Panc1 (cell line): ENCODE results near the gene MEF2A. TPM values are rescaled to one million over a fixed set of nuclear protein-coding genes. Genes with fewer than 3 reads are reported as not detected.

ENCODE experiments used
- ATAC-seq: fragments of 200-7000 bp; cut with Tn5 transposase; 2 replicates; pipeline ENCODE4 v1.9.1; 2020; ENCODE audit warnings: mild to moderate bottlenecking, moderate library complexity
- BruUV-seq: library from RNA; stranded (reverse); fragments of 400-500 nt; replicated peaks from 2 replicates; lab custom pipeline; 2021; lab: Mats Ljungman, UMichigan
- CTCF ChIA-PET: fragments of 300-600 bp; sonication (Branson Sonifier 250); formaldehyde crosslinking; loops from one replicate; lab custom pipeline; 2022; ENCODE audit warnings: antibody characterized with exemption; lab: Charles Lee
- POLR2A ChIA-PET: fragments of 300-600 bp; sonication (Branson Sonifier 250); formaldehyde crosslinking; loops from one replicate; lab custom pipeline; 2022; ENCODE audit warnings: antibody characterized with exemption; lab: Charles Lee
- DNase-seq: peaks from one replicate; pipeline ENCODE4 v3.0.0-alpha.2; 2010; ENCODE audit warnings: low read depth, low spot score
- H3K27ac ChIP-seq: 2 replicates; pipeline ENCODE4 v1.5.1; 2011; ENCODE audit warnings: mild to moderate bottlenecking, low read length, inconsistent platforms
- H3K27me3 ChIP-seq: fragments of 200-500 bp; sonication (Bioruptor generic); 2 replicates; pipeline ENCODE4 v1.6.0; 2014; ENCODE audit warnings: low read length, inconsistent platforms; ENCODE audit not compliant: control insufficient read depth, insufficient read depth
- H3K36me3 ChIP-seq: fragments of 200-500 bp; sonication (Bioruptor generic); 2 replicates; pipeline ENCODE4 v1.5.1; 2014; ENCODE audit warnings: inconsistent platforms, mild to moderate bottlenecking, low read length, moderate library complexity; ENCODE audit not compliant: control insufficient read depth, insufficient read depth
- H3K4me1 ChIP-seq: 2 replicates; pipeline ENCODE4 v1.5.1; 2011; ENCODE audit warnings: inconsistent platforms, mild to moderate bottlenecking, low read length, moderate library complexity; ENCODE audit not compliant: control insufficient read depth, insufficient read depth
- H3K4me3 ChIP-seq, 2 experiments: 2 replicates each; pipeline ENCODE4 v1.5.1; 2011 to 2012; ENCODE audit warnings: low read depth in 2 of 2, low read length in 2 of 2, mild to moderate bottlenecking in 2 of 2, inconsistent platforms in 1 of 2, moderate library complexity in 1 of 2
- H3K9me3 ChIP-seq: fragments of 200-500 bp; sonication (Bioruptor generic); 2 replicates; pipeline ENCODE4 v1.5.1; 2014; ENCODE audit warnings: low read depth, mild to moderate bottlenecking, inconsistent platforms, low read length, moderate library complexity; ENCODE audit not compliant: control insufficient read depth, insufficient read depth
- POLR2AphosphoS5 ChIP-seq: IDR thresholded peaks from 2 replicates; pipeline ENCODE4 v1.6.1; 2012; ENCODE audit warnings: mild to moderate bottlenecking, low read depth, low read length, moderate library complexity
- SIN3A ChIP-seq: IDR thresholded peaks from 2 replicates; pipeline ENCODE4 v1.6.1; 2012; ENCODE audit warnings: low read depth, mild to moderate bottlenecking, low read length, moderate library complexity, borderline replicate concordance; ENCODE audit not compliant: insufficient read depth
- TCF7L2 ChIP-seq: IDR thresholded peaks from 2 replicates; pipeline ENCODE4 v1.6.1; 2011; ENCODE audit warnings: mild to moderate bottlenecking, low read depth, low read length, inconsistent platforms
- in situ Hi-C: cut with HindIII; loops from 2 replicates; pipeline ENCODE4 v1.10.0; 2016; ENCODE audit warnings: low sequenced_read_pairs, low pct_unique_long_range_greater_than_20kb
- intact Hi-C: fragments of 100-400 bp; cut with micrococcal nuclease; formaldehyde crosslinking; loops from one replicate; pipeline ENCODE4 v1.10.0; 2022; ENCODE audit not compliant: unreplicated experiment
- total RNA-seq: library from RNA; stranded (reverse); gene quantifications from one replicate; pipeline ENCODE4 v1.2.1, GENCODE V29; 2021; ENCODE audit not compliant: unreplicated experiment
- TF ChIP-seq, protein P1 (sequence below): fragments of 450-650 bp; IDR thresholded peaks from 2 replicates; pipeline ENCODE4 v1.5.1; 2017; ENCODE audit warnings: mild to moderate bottlenecking
- TF ChIP-seq, protein P2 (sequence below), 2 experiments: IDR thresholded peaks; 2 replicates each; pipeline ENCODE4 v1.6.1; 2011 to 2012; ENCODE audit warnings: low read depth in 2 of 2, control low read depth in 1 of 2, low read length in 1 of 2, mild to moderate bottlenecking in 1 of 2, moderate library complexity in 1 of 2; ENCODE audit not compliant: insufficient read depth in 1 of 2

Gene MEF2A
- total RNA-seq, 1 experiment from 2014 or later: 31.1 TPM

DNA sequence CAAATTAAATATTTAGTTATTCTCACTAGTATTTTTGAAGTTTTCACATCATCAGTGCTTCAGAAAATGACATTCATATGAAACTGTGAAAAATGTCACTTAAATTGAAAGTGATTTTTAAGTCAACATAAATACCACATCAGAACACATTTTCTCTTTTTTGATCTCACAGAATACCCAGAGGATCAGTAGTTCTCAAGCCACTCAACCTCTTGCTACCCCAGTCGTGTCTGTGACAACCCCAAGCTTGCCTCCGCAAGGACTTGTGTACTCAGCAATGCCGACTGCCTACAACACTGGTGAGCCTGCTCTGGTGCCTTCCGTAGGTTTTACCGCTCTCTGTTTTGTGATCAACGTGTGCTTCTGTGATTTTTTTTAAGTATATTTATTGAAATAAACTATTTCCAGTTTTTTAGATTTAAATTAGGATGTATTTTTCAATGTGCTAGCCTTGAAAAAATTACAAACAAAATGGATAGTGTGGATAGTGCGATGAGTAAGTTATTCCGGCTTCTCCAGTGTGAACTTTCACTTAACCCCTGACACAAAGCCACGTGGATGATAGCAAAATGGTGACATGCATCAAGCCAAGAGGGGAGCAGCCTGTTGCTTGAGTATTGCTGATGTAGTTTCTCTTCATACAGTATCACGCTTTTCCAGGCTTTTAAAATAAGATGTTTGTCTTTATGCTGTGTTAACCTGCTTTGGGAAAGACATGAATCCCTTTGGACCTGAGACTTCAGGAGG lies 140.9 kb downstream of the MEF2A start:
- TF ChIP-seq SIN3A: no peak
- TF ChIP-seq POLR2AphosphoS5: no peak
- H3K36me3 ChIP-seq: no peaks in the 10 kb centered on the region
- H3K4me1 ChIP-seq: peaks cover 15% of the 10 kb centered on the region; the same call in 1 of the 2 replicates
- no peaks in the 10 kb centered on the region for H3K9me3 ChIP-seq
- DNase-seq (no peak), ATAC-seq (no peak)
- H3K27ac ChIP-seq: no peak overlapping the region; the same call in 1 of the 2 replicates
- intact Hi-C loops: loop anchor here (10.0 kb wide), 1 partner anchor 302 kb away; no protein-coding TSS in a partner anchor
- no peaks in the 10 kb centered on the region for H3K27me3 ChIP-seq
- in situ Hi-C loops: no loop called here
- H3K4me3 ChIP-seq: no peak overlapping the region
- POLR2A ChIA-PET: no interaction called here
- CTCF ChIA-PET: no interaction called here
- no TSS peak for BruUV-seq

DNA sequence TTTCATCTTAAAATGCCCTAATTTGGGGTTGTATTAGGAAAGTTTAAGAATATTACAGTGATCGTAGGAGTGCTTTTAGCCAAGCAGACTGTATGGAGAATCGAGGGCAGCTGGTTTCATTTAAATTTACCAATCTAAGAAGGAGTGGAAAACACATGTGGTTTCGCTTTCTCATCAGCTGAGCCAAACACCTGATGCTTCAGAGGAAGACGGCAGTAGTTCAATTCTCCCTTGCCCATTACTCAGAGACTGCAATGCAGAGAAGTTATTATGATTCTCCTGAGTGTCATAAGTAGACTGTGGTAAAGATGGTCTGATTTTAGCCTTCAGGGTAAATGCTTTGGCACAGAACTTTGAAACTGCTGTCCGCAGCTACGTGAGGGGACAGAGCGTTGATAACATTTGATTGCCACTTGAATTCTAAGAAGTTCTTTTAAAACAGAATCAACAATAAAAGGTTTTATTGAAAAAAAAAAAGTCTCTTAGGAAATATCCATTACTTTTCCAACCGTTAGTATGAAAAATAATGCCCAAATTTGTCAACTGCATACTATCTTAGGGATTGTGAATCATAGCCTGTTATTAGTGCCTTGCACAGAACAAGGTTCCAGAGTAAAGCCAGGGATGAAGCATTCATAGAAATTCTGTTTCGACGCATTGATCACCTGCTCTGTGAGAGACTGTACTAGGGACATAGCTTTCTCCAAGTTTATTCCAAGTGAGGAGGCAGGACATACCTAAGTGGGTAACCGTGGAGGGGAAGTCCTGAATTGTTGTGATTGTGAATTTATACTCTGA lies 141.9 kb downstream of the MEF2A start:
- Histone ChIP-seq H3K27me3 (no peaks in the 10 kb centered on the region), H3K36me3 (no peaks in the 10 kb centered on the region), H3K4me1 (peaks cover 15% of the 10 kb centered on the region; the same call in 1 of the 2 replicates), H3K27ac (no peak overlapping the region; the same call in 1 of the 2 replicates), H3K9me3 (no peaks in the 10 kb centered on the region), H3K4me3 (no peak overlapping the region)
- no TSS peak for BruUV-seq
- in situ Hi-C loops: no loop called here
- ChIA-PET POLR2A (no interaction called here), CTCF (no interaction called here)
- intact Hi-C loops: loop anchor here (10.0 kb wide), 1 partner anchor 303 kb away; no protein-coding TSS in a partner anchor
- ATAC-seq (no peak), DNase-seq (no peak)
- no peak for TF ChIP-seq TCF7L2
- TF ChIP-seq, protein P1, sequence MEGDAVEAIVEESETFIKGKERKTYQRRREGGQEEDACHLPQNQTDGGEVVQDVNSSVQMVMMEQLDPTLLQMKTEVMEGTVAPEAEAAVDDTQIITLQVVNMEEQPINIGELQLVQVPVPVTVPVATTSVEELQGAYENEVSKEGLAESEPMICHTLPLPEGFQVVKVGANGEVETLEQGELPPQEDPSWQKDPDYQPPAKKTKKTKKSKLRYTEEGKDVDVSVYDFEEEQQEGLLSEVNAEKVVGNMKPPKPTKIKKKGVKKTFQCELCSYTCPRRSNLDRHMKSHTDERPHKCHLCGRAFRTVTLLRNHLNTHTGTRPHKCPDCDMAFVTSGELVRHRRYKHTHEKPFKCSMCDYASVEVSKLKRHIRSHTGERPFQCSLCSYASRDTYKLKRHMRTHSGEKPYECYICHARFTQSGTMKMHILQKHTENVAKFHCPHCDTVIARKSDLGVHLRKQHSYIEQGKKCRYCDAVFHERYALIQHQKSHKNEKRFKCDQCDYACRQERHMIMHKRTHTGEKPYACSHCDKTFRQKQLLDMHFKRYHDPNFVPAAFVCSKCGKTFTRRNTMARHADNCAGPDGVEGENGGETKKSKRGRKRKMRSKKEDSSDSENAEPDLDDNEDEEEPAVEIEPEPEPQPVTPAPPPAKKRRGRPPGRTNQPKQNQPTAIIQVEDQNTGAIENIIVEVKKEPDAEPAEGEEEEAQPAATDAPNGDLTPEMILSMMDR: no peak
- TF ChIP-seq, protein P2, sequence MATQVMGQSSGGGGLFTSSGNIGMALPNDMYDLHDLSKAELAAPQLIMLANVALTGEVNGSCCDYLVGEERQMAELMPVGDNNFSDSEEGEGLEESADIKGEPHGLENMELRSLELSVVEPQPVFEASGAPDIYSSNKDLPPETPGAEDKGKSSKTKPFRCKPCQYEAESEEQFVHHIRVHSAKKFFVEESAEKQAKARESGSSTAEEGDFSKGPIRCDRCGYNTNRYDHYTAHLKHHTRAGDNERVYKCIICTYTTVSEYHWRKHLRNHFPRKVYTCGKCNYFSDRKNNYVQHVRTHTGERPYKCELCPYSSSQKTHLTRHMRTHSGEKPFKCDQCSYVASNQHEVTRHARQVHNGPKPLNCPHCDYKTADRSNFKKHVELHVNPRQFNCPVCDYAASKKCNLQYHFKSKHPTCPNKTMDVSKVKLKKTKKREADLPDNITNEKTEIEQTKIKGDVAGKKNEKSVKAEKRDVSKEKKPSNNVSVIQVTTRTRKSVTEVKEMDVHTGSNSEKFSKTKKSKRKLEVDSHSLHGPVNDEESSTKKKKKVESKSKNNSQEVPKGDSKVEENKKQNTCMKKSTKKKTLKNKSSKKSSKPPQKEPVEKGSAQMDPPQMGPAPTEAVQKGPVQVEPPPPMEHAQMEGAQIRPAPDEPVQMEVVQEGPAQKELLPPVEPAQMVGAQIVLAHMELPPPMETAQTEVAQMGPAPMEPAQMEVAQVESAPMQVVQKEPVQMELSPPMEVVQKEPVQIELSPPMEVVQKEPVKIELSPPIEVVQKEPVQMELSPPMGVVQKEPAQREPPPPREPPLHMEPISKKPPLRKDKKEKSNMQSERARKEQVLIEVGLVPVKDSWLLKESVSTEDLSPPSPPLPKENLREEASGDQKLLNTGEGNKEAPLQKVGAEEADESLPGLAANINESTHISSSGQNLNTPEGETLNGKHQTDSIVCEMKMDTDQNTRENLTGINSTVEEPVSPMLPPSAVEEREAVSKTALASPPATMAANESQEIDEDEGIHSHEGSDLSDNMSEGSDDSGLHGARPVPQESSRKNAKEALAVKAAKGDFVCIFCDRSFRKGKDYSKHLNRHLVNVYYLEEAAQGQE (IDR thresholded peaks at IDR 0.05; ENCODE audit: insufficient read depth in 1 of 2, low read depth in 2 of 2, low read length in 1 of 2): no peak
